Brain microvascular endothelial cell (primary cell): ENCODE results near the gene WWOX.

Experiments
- DNase-seq: peaks from one replicate; pipeline ENCODE4 v3.0.0-alpha.2; 2020
- H3K27ac ChIP-seq: fragments of 250-450 bp; sonication (Bioruptor Pico); 2 replicates; pipeline ENCODE4 v1.5.1; 2020; ENCODE audit warnings: mild to moderate bottlenecking, moderate library complexity
- H3K27me3 ChIP-seq: fragments of 250-450 bp; sonication (Bioruptor Pico); replicated peaks from 2 replicates; pipeline ENCODE4 v1.5.1; 2020; ENCODE audit warnings: mild to moderate bottlenecking
- H3K36me3 ChIP-seq: fragments of 250-450 bp; sonication (Bioruptor Pico); replicated peaks from 2 replicates; pipeline ENCODE4 v1.5.1; 2020; ENCODE audit warnings: mild to moderate bottlenecking
- H3K4me3 ChIP-seq: 2 replicates; pipeline ENCODE4 v1.5.1; 2011; ENCODE audit warnings: low read depth, mild to moderate bottlenecking, control low read depth, low read length, moderate library complexity
- CTCF ChIP-seq: IDR thresholded peaks from 2 replicates; pipeline ENCODE4 v1.5.1; 2011; ENCODE audit warnings: low read depth, mild to moderate bottlenecking, moderate library complexity, low read length, control low read depth, inconsistent platforms; ENCODE audit errors: missing control alignments
- in situ Hi-C: cut with HindIII; loops from 2 replicates; pipeline ENCODE4 v1.10.0; 2017; ENCODE audit warnings: low sequenced_read_pairs, low pct_ligation_motif_present

The WWOX gene

GRCh38 chr16:78744099-78744498 is 644.6 kb downstream of the WWOX start:
- no peak overlapping the region for H3K27ac ChIP-seq
- H3K27me3 ChIP-seq: no peaks in the 10 kb centered on the region
- H3K36me3 ChIP-seq: no peaks in the 10 kb centered on the region
- H3K4me3 ChIP-seq: no peak overlapping the region
- no peak for DNase-seq
- TF ChIP-seq CTCF: no peak
- in situ Hi-C loops: no loop called here

GRCh38 chr16:78744796-78745107 is 645.3 kb downstream of the WWOX start:
- Histone ChIP-seq H3K4me3 (no peak overlapping the region), H3K36me3 (no peaks in the 10 kb centered on the region), H3K27ac (no peak overlapping the region), H3K27me3 (no peaks in the 10 kb centered on the region)
- in situ Hi-C loops: no loop called here
- DNase-seq: no peak
- no peak for TF ChIP-seq CTCF

- H3K27me3 ChIP-seq: no peaks in the 10 kb centered on the region
- TF ChIP-seq CTCF: no peak
- in situ Hi-C loops: no loop called here
- H3K4me3 ChIP-seq: no peak overlapping the region
- no peak for DNase-seq
- no peak overlapping the region for H3K27ac ChIP-seq
- no peaks in the 10 kb centered on the region for H3K36me3 ChIP-seq
Observed at GRCh38 chr16:78745108-78746019, 645.9 kb downstream of the WWOX start.

- TF ChIP-seq CTCF: no peak
- in situ Hi-C loops: no loop called here
- no peaks in the 10 kb centered on the region for H3K36me3 ChIP-seq
Observed at GRCh38 chr16:78746718-78747117, 647.3 kb downstream of the WWOX start.

DNA sequence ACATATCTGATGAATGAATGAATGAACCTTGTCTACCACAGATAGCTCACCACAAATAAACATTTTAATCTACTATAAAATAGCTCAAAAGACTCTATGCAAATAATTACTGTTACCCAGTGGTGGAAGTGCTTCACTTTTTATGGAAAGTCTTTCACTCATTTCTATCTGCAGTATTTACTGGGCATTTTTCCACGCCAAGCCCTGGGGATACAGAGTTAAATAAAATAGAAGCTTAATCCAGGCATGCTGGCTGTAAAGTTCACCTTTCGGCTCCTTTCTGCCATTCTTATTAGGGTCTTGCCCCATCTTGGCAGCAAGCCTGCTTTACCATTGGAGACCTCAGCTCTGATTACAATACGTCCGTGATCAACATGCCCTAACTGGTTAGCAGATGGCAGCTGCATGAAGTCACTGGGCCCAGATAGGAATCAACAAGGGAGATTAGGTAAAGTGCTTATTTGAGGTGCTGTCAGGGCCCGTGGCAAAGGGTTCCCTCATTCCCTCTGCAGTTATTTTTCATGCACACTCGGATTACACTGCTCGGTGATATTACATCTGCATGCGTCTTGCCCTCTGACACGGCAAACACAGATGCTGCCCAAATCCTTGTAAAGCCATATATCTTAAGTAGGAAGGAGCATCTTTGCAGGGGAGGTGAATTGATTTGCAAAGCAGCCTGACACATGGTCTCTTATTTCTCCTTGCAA is 648.9 kb downstream of the WWOX start:
- no peak overlapping the region for H3K4me3 ChIP-seq
- no peak for TF ChIP-seq CTCF
- no peak overlapping the region for H3K27ac ChIP-seq
- in situ Hi-C loops: no loop called here
- no peaks in the 10 kb centered on the region for H3K36me3 ChIP-seq
- DNase-seq: no peak
- no peaks in the 10 kb centered on the region for H3K27me3 ChIP-seq

More at GRCh38 chr16:78746718-78747117, 647.3 kb downstream of the WWOX start:
- no peak for DNase-seq
- H3K27me3 ChIP-seq: no peaks in the 10 kb centered on the region
- H3K27ac ChIP-seq: no peak overlapping the region
- H3K4me3 ChIP-seq: no peak overlapping the region
